Inflammatory macrophage treated with lipopolysaccharide for 4 hours (primary cell): Measurements from ENCODE around the gene KSR2.
"Not testable (repeated sequence)": the region's sequence is repeated elsewhere in the genome, so short reads cannot be mapped to it uniquely, and the experiment has no call there.

Experiments
- DNase-seq: peaks from one replicate; pipeline ENCODE4 v3.0.0-alpha.2; 2020

Gene KSR2

GRCh38 chr12:117679776-117680175, 289.0 kb downstream of the KSR2 start:
- DNase-seq: no peak

GRCh38 chr12:117674763-117675162, 294.0 kb downstream of the KSR2 start:
- DNase-seq: no peak

GRCh38 chr12:117674313-117674712, 294.5 kb downstream of the KSR2 start:
- no peak for DNase-seq

- DNase-seq: no peak
These were observed 297.1 kb downstream of the KSR2 start for GRCh38 chr12:117671734-117672133.

GRCh38 chr12:117664169-117664568, 304.6 kb downstream of the KSR2 start:
- no peak for DNase-seq

GRCh38 chr12:117662620-117663395, 306.0 kb downstream of the KSR2 start:
- DNase-seq: no peak

- no peak for DNase-seq
These were observed 306.6 kb downstream of the KSR2 start for GRCh38 chr12:117662220-117662619.

GRCh38 chr12:117661471-117661870, 307.3 kb downstream of the KSR2 start:
- no peak for DNase-seq

GRCh38 chr12:117660896-117661295, 307.9 kb downstream of the KSR2 start:
- DNase-seq: no peak

GRCh38 chr12:117658226-117658625, 310.6 kb downstream of the KSR2 start:
- no peak for DNase-seq

GRCh38 chr12:117649796-117650195, 319.0 kb downstream of the KSR2 start:
- DNase-seq: no peak

GRCh38 chr12:117646520-117646919, 322.3 kb downstream of the KSR2 start:
- no peak for DNase-seq

GRCh38 chr12:117645473-117645872, 323.3 kb downstream of the KSR2 start:
- DNase-seq: no peak

- DNase-seq: no peak
These were observed 324.8 kb downstream of the KSR2 start for GRCh38 chr12:117643971-117644370.

GRCh38 chr12:117641885-117642284, 326.9 kb downstream of the KSR2 start:
- no peak for DNase-seq

GRCh38 chr12:117640511-117640910, 328.3 kb downstream of the KSR2 start:
- no peak for DNase-seq

GRCh38 chr12:117629454-117629853, 339.3 kb downstream of the KSR2 start:
- DNase-seq: no peak

GRCh38 chr12:117628711-117629110, 340.1 kb downstream of the KSR2 start:
- DNase-seq: not testable (repeated sequence)

GRCh38 chr12:117622741-117623140, 346.0 kb downstream of the KSR2 start:
- no peak for DNase-seq

GRCh38 chr12:117622087-117622486, 346.7 kb downstream of the KSR2 start:
- DNase-seq: no peak

- no peak for DNase-seq
These were observed 361.0 kb downstream of the KSR2 start for GRCh38 chr12:117607778-117608177.

- no peak for DNase-seq
These were observed 361.8 kb downstream of the KSR2 start for GRCh38 chr12:117606945-117607344.

- DNase-seq: no peak
These were observed 362.8 kb downstream of the KSR2 start for GRCh38 chr12:117606024-117606423.

- no peak for DNase-seq
These were observed 365.3 kb downstream of the KSR2 start for GRCh38 chr12:117603316-117604113.
